SK-N-SH (cell line): Measurements from ENCODE around the gene SELENOI. TPM values are rescaled to one million over a fixed set of nuclear protein-coding genes. Genes with fewer than 3 reads are reported as not detected.

Experiments
- CTCF ChIA-PET: fragments of 300-600, 350-600 bp; formaldehyde crosslinking; extraction: SDS; loops from one replicate; lab custom pipeline; 2021; lab: Yijun Ruan, JAX
- POLR2A ChIA-PET: fragments of 350-600 bp; sonication (Branson Sonifier 250); formaldehyde crosslinking; extraction: SDS; loops from one replicate; lab custom pipeline; 2020; ENCODE audit warnings: antibody characterized with exemption, inconsistent platforms; lab: Yijun Ruan, JAX
- DNase-seq: peaks from one replicate; pipeline ENCODE4 v3.0.0; 2012
- H2AFZ ChIP-seq: fragments of 200-600 bp; sonication (generic); 2 replicates; pipeline ENCODE4 v1.8.1; 2016; ENCODE audit warnings: antibody characterized with exemption, mild to moderate bottlenecking, low read depth
- H3F3A ChIP-seq: fragments of 200-600 bp; sonication (generic); replicated peaks from 2 replicates; pipeline ENCODE3; 2016; ENCODE audit warnings: antibody characterized with exemption, mild to moderate bottlenecking; ENCODE audit not compliant: insufficient read depth
- H3K27ac ChIP-seq, 2 experiments: fragments of 200-500 bp in 1 of 2; fragments of 200-600 bp in 1 of 2; sonication (Bioruptor generic) in 1 of 2; sonication (generic), shearing (Covaris generic) in 1 of 2; 2 replicates each; pipeline versions ENCODE4 v1.5.1 to v1.6.1; 2014 to 2016; ENCODE audit warnings: low read depth in 2 of 2, inconsistent platforms in 1 of 2, low read length in 1 of 2, mild to moderate bottlenecking in 1 of 2, mixed read lengths in 1 of 2
- H3K27me3 ChIP-seq: fragments of 200-600 bp; sonication (generic), shearing (Covaris generic); 2 replicates; pipeline ENCODE4 v1.6.1; 2016; ENCODE audit warnings: mixed run types; ENCODE audit not compliant: insufficient read depth
- H3K36me3 ChIP-seq, 2 experiments: fragments of 200-500 bp in 1 of 2; fragments of 200-600 bp in 1 of 2; sonication (Bioruptor generic) in 1 of 2; sonication (generic) in 1 of 2; replicated peaks in 1 of 2; 2 replicates each; pipeline versions ENCODE3 to v1.5.1; 2014 to 2016; ENCODE audit warnings: low read length in 1 of 2, mild to moderate bottlenecking in 1 of 2; ENCODE audit not compliant: insufficient read depth in 2 of 2, control insufficient read depth in 1 of 2
- H3K4me1 ChIP-seq, 2 experiments: fragments of 200-500 bp in 1 of 2; fragments of 200-600 bp in 1 of 2; sonication (Bioruptor generic) in 1 of 2; sonication (generic), shearing (Covaris generic) in 1 of 2; 2 replicates each; pipeline versions ENCODE4 v1.5.1 to v1.6.1; 2014 to 2016; ENCODE audit warnings: low read depth in 1 of 2, low read length in 1 of 2, mixed run types in 1 of 2; ENCODE audit not compliant: insufficient read depth in 2 of 2, control insufficient read depth in 1 of 2
- H3K4me2 ChIP-seq: fragments of 200-600 bp; sonication (generic), shearing (Covaris generic); 2 replicates; pipeline ENCODE4 v1.6.1; 2017; ENCODE audit warnings: mixed run types
- H3K4me3 ChIP-seq, 2 experiments: fragments of 200-500 bp in 1 of 2; fragments of 200-600 bp in 1 of 2; sonication (Bioruptor generic) in 1 of 2; sonication (generic), shearing (Covaris generic) in 1 of 2; 2 replicates each; pipeline versions ENCODE4 v1.5.1 to v1.8.1; 2014 to 2016; ENCODE audit warnings: low read depth in 2 of 2, inconsistent platforms in 1 of 2, low read length in 1 of 2, mild to moderate bottlenecking in 1 of 2, mixed read lengths in 1 of 2, moderate library complexity in 1 of 2
- H3K79me2 ChIP-seq: fragments of 200-600 bp; sonication (generic); 2 replicates; pipeline ENCODE4 v1.8.1; 2017; ENCODE audit warnings: mild to moderate bottlenecking; ENCODE audit not compliant: insufficient read depth
- H3K9ac ChIP-seq: fragments of 200-600 bp; sonication (generic); 2 replicates; pipeline ENCODE4 v1.6.1; 2017; ENCODE audit warnings: mixed run types
- H3K9me2 ChIP-seq: fragments of 200-600 bp; sonication (generic); 2 replicates; pipeline ENCODE4 v1.6.1; 2017; ENCODE audit warnings: mixed run types
- H3K9me3 ChIP-seq: fragments of 200-600 bp; sonication (generic); 2 replicates; pipeline ENCODE4 v1.6.1; 2017; ENCODE audit warnings: mixed run types, mild to moderate bottlenecking, moderate library complexity
- H4K20me1 ChIP-seq: fragments of 200-600 bp; sonication (generic); 2 replicates; pipeline ENCODE4 v1.6.1; 2017; ENCODE audit warnings: mild to moderate bottlenecking, mixed run types; ENCODE audit not compliant: insufficient read depth
- EP300 ChIP-seq, 2 experiments: IDR thresholded peaks; 2 replicates each; pipeline versions ENCODE4 v1.4.0 to v1.6.1; 2012; ENCODE audit warnings: borderline replicate concordance in 1 of 2, low read depth in 1 of 2, low read length in 1 of 2
- EZH2phosphoT487 ChIP-seq: fragments of 200-600 bp; sonication (generic); IDR thresholded peaks from 2 replicates; pipeline ENCODE4 v1.6.1; 2017; ENCODE audit warnings: low read depth, mixed run types, mild to moderate bottlenecking, antibody characterized with exemption, moderate library complexity, borderline replicate concordance
- FOXJ3 ChIP-seq: sonication (generic); formaldehyde crosslinking; IDR thresholded peaks from 2 replicates; pipeline ENCODE4 v1.5.1; 2020; ENCODE audit warnings: mild to moderate bottlenecking, missing genetic modification reagents
- FOXM1 ChIP-seq: IDR thresholded peaks from 2 replicates; pipeline ENCODE4 v1.4.0; 2012; ENCODE audit warnings: low read depth, mild to moderate bottlenecking
- GATA2 ChIP-seq: sonication (generic); formaldehyde crosslinking; IDR thresholded peaks from 2 replicates; pipeline ENCODE4 v1.5.0; 2020; ENCODE audit warnings: mild to moderate bottlenecking, missing genetic modification reagents
- JUND ChIP-seq: IDR thresholded peaks from 2 replicates; pipeline ENCODE4 v1.4.0; 2012
- MEF2A ChIP-seq: IDR thresholded peaks from 2 replicates; pipeline ENCODE4 v1.4.0; 2012; ENCODE audit warnings: low read depth, borderline replicate concordance
- NRF1 ChIP-seq: IDR thresholded peaks from 2 replicates; pipeline ENCODE4 v1.6.1; 2012; ENCODE audit warnings: low read depth, mild to moderate bottlenecking, low read length
- POLR2AphosphoS5 ChIP-seq: IDR thresholded peaks from 2 replicates; pipeline ENCODE4 v1.6.1; 2012; ENCODE audit warnings: low read depth, low read length
- RCOR1 ChIP-seq: fragments of 150-350 bp; IDR thresholded peaks from 2 replicates; pipeline ENCODE4 v1.6.1; 2017; ENCODE audit warnings: antibody characterized with exemption, low read length
- RXRA ChIP-seq: IDR thresholded peaks from 2 replicates; pipeline ENCODE4 v1.4.0; 2012; ENCODE audit warnings: low read depth, mild to moderate bottlenecking, borderline replicate concordance
- SIN3A ChIP-seq: IDR thresholded peaks from 2 replicates; pipeline ENCODE4 v1.6.1; 2012; ENCODE audit warnings: low read depth, mild to moderate bottlenecking, low read length, moderate library complexity, borderline replicate concordance
- SMC3 ChIP-seq: IDR thresholded peaks from 2 replicates; pipeline ENCODE4 v1.6.1; 2012; ENCODE audit warnings: low read depth, low read length, improper control_type of control experiment
- WGBS: methylation state at CpG from one replicate; pipeline ENCODE4 v1.1.6; 2017; ENCODE audit warnings: low lambda C conversion rate; 5-methylcytosine and 5-hydroxymethylcytosine counted together
- polyA plus RNA-seq, 3 experiments: library from polyadenylated mRNA; depleted of rRNA; stranded (reverse); fragments of >200 nt; gene quantifications; 2 replicates each; pipeline ENCODE4 v1.2.3, GENCODE V29; 2012
- TF ChIP-seq, protein P1 (sequence below): IDR thresholded peaks from 2 replicates; pipeline ENCODE4 v1.6.1; 2012; ENCODE audit warnings: mild to moderate bottlenecking, low read depth, low read length, moderate library complexity
- TF ChIP-seq, protein P2 (sequence below): fragments of 150-350 bp; IDR thresholded peaks from 2 replicates; pipeline ENCODE4 v1.6.1; 2016; ENCODE audit warnings: mild to moderate bottlenecking, low read depth, low read length
- TF ChIP-seq, protein P3 (sequence below): fragments of 150-350 bp; IDR thresholded peaks from 2 replicates; pipeline ENCODE4 v1.6.1; 2017; ENCODE audit warnings: antibody characterized with exemption, low read length, low read depth, borderline replicate concordance
- TF ChIP-seq, protein P4 (sequence below): IDR thresholded peaks from 2 replicates; pipeline ENCODE4 v1.4.0; 2012; ENCODE audit warnings: low read depth, borderline replicate concordance
- TF ChIP-seq, protein P5 (sequence below): IDR thresholded peaks from 2 replicates; pipeline ENCODE4 v1.4.0; 2012; ENCODE audit warnings: low read depth, borderline replicate concordance

SELENOI gene
- polyA plus RNA-seq, 1 of the 3 experiments (the other 2 are of a cell fraction), result 4.4 TPM

DNA sequence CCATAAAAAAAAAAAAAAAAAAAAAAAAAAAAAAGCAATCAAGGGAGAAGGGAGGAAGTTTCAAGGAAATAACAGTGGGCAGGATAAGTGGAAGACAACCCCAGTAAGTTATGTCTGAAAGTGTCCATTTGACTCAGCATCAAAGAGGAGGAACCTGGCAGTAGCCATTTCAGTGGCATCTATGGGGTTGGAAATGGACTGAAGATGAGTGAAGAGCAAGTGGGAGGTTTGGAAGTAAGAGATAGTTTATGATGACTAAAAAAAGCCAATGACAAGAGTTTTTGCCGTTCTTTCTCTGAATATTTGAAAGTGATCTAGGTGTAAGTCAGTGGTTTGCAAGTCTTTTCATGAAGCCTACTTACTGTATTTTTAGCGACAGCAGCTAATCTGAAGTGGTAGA is 9.2 kb upstream of the SELENOI start:
- Histone ChIP-seq H3K79me2 (no peaks in the 10 kb centered on the region), H3K27ac (no peak overlapping the region), H3K9me2 (no peaks in the 10 kb centered on the region), H4K20me1 (no peaks in the 10 kb centered on the region), H3K4me1 (peaks cover 0 to 2% of the 10 kb centered on the region in 2 experiments; a peak in 1 of 4 replicates), H3K36me3 (no peaks in the 10 kb centered on the region), H2AFZ (no peak overlapping the region), H3K27me3 (no peaks in the 10 kb centered on the region), H3K4me3 (no peak overlapping the region), H3F3A (no peaks in the 10 kb centered on the region), H3K9me3 (no peaks in the 10 kb centered on the region), H3K4me2 (no peak overlapping the region), H3K9ac (no peak overlapping the region)
- 80% methylated on average over 2 of the region's 2 CpGs for WGBS
- no peak for DNase-seq
- ChIA-PET CTCF (interaction anchor here (1.2 to 2.7 kb wide), 2 partner anchors 10 to 241 kb away, joined by 4 to 10 read pairs; partner anchors contain the start of gene ADGRF3), POLR2A (no interaction called here)
- TF ChIP-seq POLR2AphosphoS5 (no peak), SIN3A (no peak), FOXM1 (no peak), FOXJ3 (CRISPR knock-in tag) (no peak)

DNA sequence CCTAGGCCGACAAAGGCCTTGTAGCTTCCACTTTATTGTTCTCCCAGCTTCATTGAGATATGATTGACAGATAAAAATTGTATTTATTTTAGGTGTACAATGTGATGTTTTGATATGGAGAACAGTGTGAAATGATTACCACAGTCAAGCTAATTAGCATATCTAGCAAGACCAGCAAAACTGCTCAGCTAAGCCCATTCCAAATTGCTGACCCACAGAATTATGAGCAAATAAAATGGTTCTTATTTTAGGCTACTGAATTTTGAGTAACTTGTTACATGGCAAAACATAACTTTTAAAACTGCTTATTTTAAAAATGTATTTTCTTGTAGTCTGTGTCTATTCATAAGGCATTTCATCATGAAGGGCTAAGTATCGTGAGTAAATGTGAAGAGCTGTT is 8.6 kb upstream of the SELENOI start:
- no peak for DNase-seq
- no peak overlapping the region for H2AFZ ChIP-seq
- H3K36me3 ChIP-seq, result no peaks in the 10 kb centered on the region
- H3K4me3 ChIP-seq, result no peak overlapping the region
- H3K4me1 ChIP-seq, result peaks cover 0 to 2% of the 10 kb centered on the region in 2 experiments; a peak in 1 of 4 replicates
- no peaks in the 10 kb centered on the region for H3K9me3 ChIP-seq
- no peaks in the 10 kb centered on the region for H3F3A ChIP-seq
- H3K9me2 ChIP-seq, result no peaks in the 10 kb centered on the region
- whole genome bisulfite sequencing, result 97% methylated on average over 2 of the region's 2 CpGs
- TF ChIP-seq GATA2 (CRISPR knock-in tag), result no peak
- TF ChIP-seq NRF1, result no peak
- TF ChIP-seq FOXJ3 (CRISPR knock-in tag), result no peak
- TF ChIP-seq, protein P1, sequence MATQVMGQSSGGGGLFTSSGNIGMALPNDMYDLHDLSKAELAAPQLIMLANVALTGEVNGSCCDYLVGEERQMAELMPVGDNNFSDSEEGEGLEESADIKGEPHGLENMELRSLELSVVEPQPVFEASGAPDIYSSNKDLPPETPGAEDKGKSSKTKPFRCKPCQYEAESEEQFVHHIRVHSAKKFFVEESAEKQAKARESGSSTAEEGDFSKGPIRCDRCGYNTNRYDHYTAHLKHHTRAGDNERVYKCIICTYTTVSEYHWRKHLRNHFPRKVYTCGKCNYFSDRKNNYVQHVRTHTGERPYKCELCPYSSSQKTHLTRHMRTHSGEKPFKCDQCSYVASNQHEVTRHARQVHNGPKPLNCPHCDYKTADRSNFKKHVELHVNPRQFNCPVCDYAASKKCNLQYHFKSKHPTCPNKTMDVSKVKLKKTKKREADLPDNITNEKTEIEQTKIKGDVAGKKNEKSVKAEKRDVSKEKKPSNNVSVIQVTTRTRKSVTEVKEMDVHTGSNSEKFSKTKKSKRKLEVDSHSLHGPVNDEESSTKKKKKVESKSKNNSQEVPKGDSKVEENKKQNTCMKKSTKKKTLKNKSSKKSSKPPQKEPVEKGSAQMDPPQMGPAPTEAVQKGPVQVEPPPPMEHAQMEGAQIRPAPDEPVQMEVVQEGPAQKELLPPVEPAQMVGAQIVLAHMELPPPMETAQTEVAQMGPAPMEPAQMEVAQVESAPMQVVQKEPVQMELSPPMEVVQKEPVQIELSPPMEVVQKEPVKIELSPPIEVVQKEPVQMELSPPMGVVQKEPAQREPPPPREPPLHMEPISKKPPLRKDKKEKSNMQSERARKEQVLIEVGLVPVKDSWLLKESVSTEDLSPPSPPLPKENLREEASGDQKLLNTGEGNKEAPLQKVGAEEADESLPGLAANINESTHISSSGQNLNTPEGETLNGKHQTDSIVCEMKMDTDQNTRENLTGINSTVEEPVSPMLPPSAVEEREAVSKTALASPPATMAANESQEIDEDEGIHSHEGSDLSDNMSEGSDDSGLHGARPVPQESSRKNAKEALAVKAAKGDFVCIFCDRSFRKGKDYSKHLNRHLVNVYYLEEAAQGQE, result no peak
- TF ChIP-seq, protein P2, sequence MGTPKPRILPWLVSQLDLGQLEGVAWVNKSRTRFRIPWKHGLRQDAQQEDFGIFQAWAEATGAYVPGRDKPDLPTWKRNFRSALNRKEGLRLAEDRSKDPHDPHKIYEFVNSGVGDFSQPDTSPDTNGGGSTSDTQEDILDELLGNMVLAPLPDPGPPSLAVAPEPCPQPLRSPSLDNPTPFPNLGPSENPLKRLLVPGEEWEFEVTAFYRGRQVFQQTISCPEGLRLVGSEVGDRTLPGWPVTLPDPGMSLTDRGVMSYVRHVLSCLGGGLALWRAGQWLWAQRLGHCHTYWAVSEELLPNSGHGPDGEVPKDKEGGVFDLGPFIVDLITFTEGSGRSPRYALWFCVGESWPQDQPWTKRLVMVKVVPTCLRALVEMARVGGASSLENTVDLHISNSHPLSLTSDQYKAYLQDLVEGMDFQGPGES, result no peak
- TF ChIP-seq RCOR1, result no peak
- TF ChIP-seq, protein P3, sequence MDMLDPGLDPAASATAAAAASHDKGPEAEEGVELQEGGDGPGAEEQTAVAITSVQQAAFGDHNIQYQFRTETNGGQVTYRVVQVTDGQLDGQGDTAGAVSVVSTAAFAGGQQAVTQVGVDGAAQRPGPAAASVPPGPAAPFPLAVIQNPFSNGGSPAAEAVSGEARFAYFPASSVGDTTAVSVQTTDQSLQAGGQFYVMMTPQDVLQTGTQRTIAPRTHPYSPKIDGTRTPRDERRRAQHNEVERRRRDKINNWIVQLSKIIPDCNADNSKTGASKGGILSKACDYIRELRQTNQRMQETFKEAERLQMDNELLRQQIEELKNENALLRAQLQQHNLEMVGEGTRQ, result no peak
- no peak for TF ChIP-seq RXRA
- no peak for TF ChIP-seq MEF2A
- TF ChIP-seq JUND, result no peak
- TF ChIP-seq SMC3, result no peak
- TF ChIP-seq, protein P4, sequence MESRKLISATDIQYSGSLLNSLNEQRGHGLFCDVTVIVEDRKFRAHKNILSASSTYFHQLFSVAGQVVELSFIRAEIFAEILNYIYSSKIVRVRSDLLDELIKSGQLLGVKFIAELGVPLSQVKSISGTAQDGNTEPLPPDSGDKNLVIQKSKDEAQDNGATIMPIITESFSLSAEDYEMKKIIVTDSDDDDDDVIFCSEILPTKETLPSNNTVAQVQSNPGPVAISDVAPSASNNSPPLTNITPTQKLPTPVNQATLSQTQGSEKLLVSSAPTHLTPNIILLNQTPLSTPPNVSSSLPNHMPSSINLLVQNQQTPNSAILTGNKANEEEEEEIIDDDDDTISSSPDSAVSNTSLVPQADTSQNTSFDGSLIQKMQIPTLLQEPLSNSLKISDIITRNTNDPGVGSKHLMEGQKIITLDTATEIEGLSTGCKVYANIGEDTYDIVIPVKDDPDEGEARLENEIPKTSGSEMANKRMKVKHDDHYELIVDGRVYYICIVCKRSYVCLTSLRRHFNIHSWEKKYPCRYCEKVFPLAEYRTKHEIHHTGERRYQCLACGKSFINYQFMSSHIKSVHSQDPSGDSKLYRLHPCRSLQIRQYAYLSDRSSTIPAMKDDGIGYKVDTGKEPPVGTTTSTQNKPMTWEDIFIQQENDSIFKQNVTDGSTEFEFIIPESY, result no peak
- TF ChIP-seq, protein P5, sequence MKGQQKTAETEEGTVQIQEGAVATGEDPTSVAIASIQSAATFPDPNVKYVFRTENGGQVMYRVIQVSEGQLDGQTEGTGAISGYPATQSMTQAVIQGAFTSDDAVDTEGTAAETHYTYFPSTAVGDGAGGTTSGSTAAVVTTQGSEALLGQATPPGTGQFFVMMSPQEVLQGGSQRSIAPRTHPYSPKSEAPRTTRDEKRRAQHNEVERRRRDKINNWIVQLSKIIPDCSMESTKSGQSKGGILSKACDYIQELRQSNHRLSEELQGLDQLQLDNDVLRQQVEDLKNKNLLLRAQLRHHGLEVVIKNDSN, result no peak
- TF ChIP-seq EZH2phosphoT487, result no peak
- TF ChIP-seq EP300 (IDR thresholded peaks at IDR 0.05; ENCODE audit: borderline replicate concordance in 1 of 2, low read depth in 1 of 2, low read length in 1 of 2), result no peak
- H3K9ac ChIP-seq, result no peak overlapping the region
- ChIA-PET CTCF (interaction anchor here (0.8 to 2.7 kb wide), 2 partner anchors 13 to 241 kb away, joined by 3 to 10 read pairs; no protein-coding TSS in a partner anchor), POLR2A (no interaction called here)
- no peaks in the 10 kb centered on the region for H4K20me1 ChIP-seq
- H3K4me2 ChIP-seq, result no peak overlapping the region
- H3K27me3 ChIP-seq, result no peaks in the 10 kb centered on the region
- no peaks in the 10 kb centered on the region for H3K79me2 ChIP-seq
- H3K27ac ChIP-seq, result no peak overlapping the region
